HepG2 (cell line): ENCODE data around the gene CAND1. TPM values are rescaled to one million over a fixed set of nuclear protein-coding genes. Genes with fewer than 3 reads are reported as not detected.

Experiments
- ATAC-seq: fragments of 200-7000 bp; cut with Tn5 transposase; 3 replicates; pipeline ENCODE4 v1.9.1; 2020; ENCODE audit warnings: mild to moderate bottlenecking, moderate library complexity
- BruUV-seq: library from RNA; stranded (reverse); fragments of 400-500 nt; replicated peaks from 2 replicates; lab custom pipeline; 2021; lab: Mats Ljungman, UMichigan
- CTCF ChIA-PET: fragments of 300-600 bp; formaldehyde crosslinking; extraction: SDS; loops from one replicate; lab custom pipeline; 2021; ENCODE audit warnings: low total read pairs, inconsistent platforms, low intra/inter-chr PET ratio; lab: Yijun Ruan, JAX
- POLR2A ChIA-PET: fragments of 350-600 bp; sonication (Branson Sonifier 250); formaldehyde crosslinking; loops from one replicate; lab custom pipeline; 2020; ENCODE audit warnings: antibody characterized with exemption, inconsistent platforms; lab: Yijun Ruan, JAX
- DNase-seq: peaks from one replicate; pipeline ENCODE4 v3.0.0-alpha.2; 2015; ENCODE audit warnings: low spot score
- FAIRE-seq: peaks from 3 replicates; lab custom pipeline; 2011; peaks lifted over from hg19 to GRCh38; lab: Jason Lieb, UNC
- H2AFZ ChIP-seq: one replicate; pipeline ENCODE4 v1.6.1; 2011; ENCODE audit warnings: low read length, inconsistent platforms
- H3K27ac ChIP-seq: fragments of 300-600 bp; 3 replicates; pipeline ENCODE4 v1.8.0; 2011; ENCODE audit warnings: mixed run types, mild to moderate bottlenecking, mixed read lengths, low read length, inconsistent platforms; ENCODE audit not compliant: insufficient read depth; ENCODE audit errors: extremely low read length
- H3K27me3 ChIP-seq, 2 experiments: fragments of 200-600 bp in 1 of 2; 2 replicates in 1 of 2; 3 replicates in 1 of 2; pipeline versions ENCODE4 v1.6.0 to v1.8.0; 2011; ENCODE audit warnings: low read length in 2 of 2, mild to moderate bottlenecking in 2 of 2, moderate library complexity in 2 of 2, inconsistent platforms in 1 of 2; ENCODE audit not compliant: insufficient read depth in 2 of 2, control insufficient read depth in 1 of 2
- H3K36me3 ChIP-seq, 2 experiments: fragments of 200-600 bp in 1 of 2; replicated peaks in 1 of 2; 2 replicates in 1 of 2; 3 replicates in 1 of 2; pipeline versions ENCODE4 v1.5.1 to v1.8.0; 2011; ENCODE audit warnings: low read length in 2 of 2, inconsistent platforms in 1 of 2; ENCODE audit not compliant: insufficient read depth in 2 of 2, control insufficient read depth in 1 of 2
- H3K4me1 ChIP-seq: 2 replicates; pipeline ENCODE4 v1.5.1; 2012; ENCODE audit warnings: low read length, inconsistent platforms; ENCODE audit not compliant: insufficient read depth
- H3K4me2 ChIP-seq: 2 replicates; pipeline ENCODE4 v1.6.0; 2011; ENCODE audit warnings: low read depth, low read length, inconsistent platforms
- H3K4me3 ChIP-seq, 3 experiments: fragments of 200-600 bp in 1 of 3; sonication (generic), shearing (Covaris generic) in 1 of 3; replicated peaks in 1 of 3; 2 replicates each; pipeline ENCODE4 v1.5.1; 2011 to 2016; ENCODE audit warnings: low read length in 3 of 3, inconsistent platforms in 2 of 3, low read depth in 2 of 3, mild to moderate bottlenecking in 2 of 3, control low read depth in 1 of 3, mixed read lengths in 1 of 3; ENCODE audit not compliant: insufficient read depth in 1 of 3
- H3K79me2 ChIP-seq: one replicate; pipeline ENCODE4 v1.6.1; 2011; ENCODE audit warnings: low read length, inconsistent platforms; ENCODE audit not compliant: insufficient read depth
- H3K9ac ChIP-seq: 2 replicates; pipeline ENCODE4 v1.6.0; 2011; ENCODE audit warnings: mild to moderate bottlenecking, low read depth, low read length, inconsistent platforms; ENCODE audit not compliant: insufficient read depth
- H3K9me3 ChIP-seq: 2 replicates; pipeline ENCODE4 v1.5.1; 2012; ENCODE audit warnings: mild to moderate bottlenecking, low read length
- H4K20me1 ChIP-seq: 2 replicates; pipeline ENCODE4 v1.6.0; 2011; ENCODE audit warnings: inconsistent platforms, mild to moderate bottlenecking, low read length, moderate library complexity; ENCODE audit not compliant: insufficient read depth
- BHLHE40 ChIP-seq: IDR thresholded peaks from 2 replicates; pipeline ENCODE4 v1.6.1; 2011; ENCODE audit warnings: low read length, improper control_type of control experiment
- CBX5 ChIP-seq: sonication (generic); formaldehyde crosslinking; IDR thresholded peaks from 2 replicates; pipeline ENCODE4 v1.4.0; 2020; ENCODE audit warnings: missing genetic modification reagents, borderline replicate concordance
- FOXK1 ChIP-seq: sonication (generic); formaldehyde crosslinking; IDR thresholded peaks from 2 replicates; pipeline ENCODE4 v1.4.0; 2020; ENCODE audit warnings: low read depth, missing genetic modification reagents, borderline replicate concordance
- HBP1 ChIP-seq: IDR thresholded peaks from 2 replicates; pipeline ENCODE4 v1.6.1; 2016; ENCODE audit warnings: low read depth, control low read depth
- HNRNPH1 ChIP-seq: fragments of 200-400 bp; formaldehyde crosslinking; optimal IDR thresholded peaks from 2 replicates; pipeline ENCODE3; 2017; ENCODE audit warnings: mild to moderate bottlenecking, low read depth, low read length
- KDM3A ChIP-seq: IDR thresholded peaks from 2 replicates; pipeline ENCODE4 v1.6.1; 2018; ENCODE audit warnings: low read depth, missing compliant biosample characterization
- KLF16 ChIP-seq, 2 experiments: sonication (generic) in 1 of 2; formaldehyde crosslinking in 1 of 2; IDR thresholded peaks; 2 replicates each; pipeline versions ENCODE4 v1.6.1 to v1.8.0; 2016 to 2023; ENCODE audit warnings: missing genetic modification reagents in 2 of 2, missing compliant biosample characterization in 1 of 2
- RBAK ChIP-seq: sonication (generic); formaldehyde crosslinking; IDR thresholded peaks from 2 replicates; pipeline ENCODE4 v1.5.1; 2020; ENCODE audit warnings: mild to moderate bottlenecking, missing genetic modification reagents
- TCF12 ChIP-seq, 2 experiments: fragments of 450-650 bp in 1 of 2; sonication (generic) in 1 of 2; formaldehyde crosslinking in 1 of 2; IDR thresholded peaks; 2 replicates each; pipeline versions ENCODE4 v1.6.1 to v1.8.0; 2017 to 2022; ENCODE audit warnings: antibody characterized with exemption in 1 of 2, mild to moderate bottlenecking in 1 of 2, missing genetic modification reagents in 1 of 2, moderate library complexity in 1 of 2
- THYN1 ChIP-seq: sonication (generic); formaldehyde crosslinking; IDR thresholded peaks from 2 replicates; pipeline ENCODE4 v1.8.1; 2023; ENCODE audit warnings: low read depth, mild to moderate bottlenecking, moderate library complexity, missing genetic modification reagents, borderline replicate concordance
- ZBTB33 ChIP-seq: sonication (generic); formaldehyde crosslinking; IDR thresholded peaks from 2 replicates; pipeline ENCODE4 v1.4.0; 2020; ENCODE audit warnings: missing genetic modification reagents
- ZNF44 ChIP-seq: sonication (generic); formaldehyde crosslinking; IDR thresholded peaks from 2 replicates; pipeline ENCODE4 v1.5.1; 2020; ENCODE audit warnings: mild to moderate bottlenecking, missing genetic modification reagents
- ZNF7 ChIP-seq: IDR thresholded peaks from 2 replicates; pipeline ENCODE4 v1.6.1; 2016; ENCODE audit warnings: missing biosample characterization, missing genetic modification reagents
- WGBS: methylation state at CpG from one replicate; pipeline ENCODE4 v1.1.6; 2017; ENCODE audit warnings: low lambda C conversion rate; 5-methylcytosine and 5-hydroxymethylcytosine counted together
- in situ Hi-C: cut with HindIII; loops from 2 replicates; pipeline ENCODE4 v1.10.0; 2017; ENCODE audit warnings: low pct_unique_long_range_greater_than_20kb; ENCODE audit not compliant: extremely low pct_ligation_motif_present
- intact Hi-C: fragments of 100-400 bp; cut with micrococcal nuclease; formaldehyde crosslinking; loops from one replicate; pipeline ENCODE4 v1.10.0; 2022; ENCODE audit not compliant: unreplicated experiment
- polyA plus RNA-seq, 8 experiments: library from polyadenylated mRNA; depleted of rRNA in 3 of 8; stranded (reverse) in 7 of 8; unstranded in 1 of 8; fragments of >200 nt; fragmentation: Illumina TruSeq in 4 of 8; extraction: Trizol in 4 of 8; gene quantifications; 2 replicates each; pipeline versions ENCODE4 v1.2.1 to v1.2.3, GENCODE V29; 2011 to 2016; ENCODE audit warnings: low read depth in 4 of 8, missing spikeins in 1 of 8, mixed read lengths in 1 of 8; ENCODE audit not compliant: insufficient read depth in 1 of 8
- total RNA-seq, 5 experiments: library from RNA; depleted of rRNA; stranded (reverse); fragments of >200 nt; fragmentation: Illumina TruSeq; extraction: Trizol; gene quantifications; 2 replicates each; pipeline ENCODE4 v1.2.3, GENCODE V29; 2016; ENCODE audit warnings: low read depth in 1 of 5

Gene CAND1
- total and polyA plus RNA-seq, 2 of the 13 experiments (the other 11 are each of a cell fraction or from before 2014, with no cell fraction given): 56.2 to 138 TPM

- WGBS: 97% methylated on average over 2 of the region's 2 CpGs
- intact Hi-C loops (no loop called here), in situ Hi-C loops (no loop called here)
- Histone ChIP-seq H2AFZ (no peak overlapping the region), H3K27ac (no peak overlapping the region), H3K4me2 (no peak overlapping the region), H3K4me1 (no peaks in the 10 kb centered on the region), H3K27me3 (no peaks in the 10 kb centered on the region), H4K20me1 (peaks cover 7% of the 10 kb centered on the region), H3K36me3 (peaks cover 2 to 26% of the 10 kb centered on the region in 2 experiments; a peak in 4 of 5 replicates), H3K9ac (no peak overlapping the region), H3K9me3 (no peaks in the 10 kb centered on the region), H3K4me3 (no peak overlapping the region), H3K79me2 (peaks cover 70% of the 10 kb centered on the region)
- TF ChIP-seq FOXK1 (CRISPR knock-in tag): no peak
- no peak for TF ChIP-seq HNRNPH1
- TF ChIP-seq ZBTB33 (CRISPR knock-in tag): no peak
- TF ChIP-seq BHLHE40: no peak
- FAIRE-seq (no peak), ATAC-seq (no peak), DNase-seq (no peak)
- no TSS peak for BruUV-seq
- CTCF ChIA-PET: no interaction called here
- POLR2A ChIA-PET: no interaction called here
These were observed 15.4 kb downstream of the CAND1 start for GRCh38 chr12:67284561-67284960.

GRCh38 chr12:67286257-67286656, 17.1 kb downstream of the CAND1 start:
- CTCF ChIA-PET: no interaction called here

More at GRCh38 chr12:67286257-67286656, 17.1 kb downstream of the CAND1 start:
- TF ChIP-seq KDM3A (CRISPR knock-in tag) (no peak), ZNF7 (peak; percentile 59; the same call in 1 of the 2 replicates), HBP1 (no peak), ZNF44 (CRISPR knock-in tag) (no peak), RBAK (CRISPR knock-in tag) (no peak), KLF16 (CRISPR knock-in tag; IDR thresholded peaks at IDR 0.05) (no peak), TCF12 (IDR thresholded peaks at IDR 0.05) (no peak), TCF12 (CRISPR knock-in tag; IDR thresholded peaks at IDR 0.05) (no peak), CBX5 (CRISPR knock-in tag) (no peak), THYN1 (no peak)
- H4K20me1 ChIP-seq: peaks cover 2% of the 10 kb centered on the region; the same call in 1 of the 2 replicates
- DNase-seq: no peak
- no peak overlapping the region for H2AFZ ChIP-seq
- peaks cover 68% of the 10 kb centered on the region for H3K79me2 ChIP-seq
- FAIRE-seq: no peak
- H3K4me1 ChIP-seq: no peaks in the 10 kb centered on the region
- no peaks in the 10 kb centered on the region for H3K27me3 ChIP-seq
- no peaks in the 10 kb centered on the region for H3K9me3 ChIP-seq
- ATAC-seq: no peak
- 98% methylated on average over 5 of the region's 5 CpGs for WGBS
- H3K4me3 ChIP-seq: no peak overlapping the region
- intact Hi-C loops: no loop called here
- H3K36me3 ChIP-seq: peaks cover 5 to 37% of the 10 kb centered on the region in 2 experiments
- no TSS peak for BruUV-seq
- POLR2A ChIA-PET: interaction anchor here (2.4 kb wide), 1 partner anchor 18 kb away, joined by 8 read pairs; the partner anchor contains the start of gene CAND1
- H3K9ac ChIP-seq: no peak overlapping the region
- H3K27ac ChIP-seq: no peak overlapping the region
- no peak overlapping the region for H3K4me2 ChIP-seq
- in situ Hi-C loops: no loop called here
